Stimulated activated CD4-positive, alpha-beta T cell treated with anti-CD3 and anti-CD28 coated beads, Interleukin-15, amount 100 ng/mL, for 1 hour (primary cell): ENCODE results near the gene GPR75.

ENCODE experiments used
- DNase-seq, 2 donors: peaks; one replicate each; pipeline ENCODE4 v3.0.0-alpha.2; 2020; ENCODE audit warnings: low read depth in 1 of 2, low spot score in 1 of 2

Gene GPR75

DNA sequence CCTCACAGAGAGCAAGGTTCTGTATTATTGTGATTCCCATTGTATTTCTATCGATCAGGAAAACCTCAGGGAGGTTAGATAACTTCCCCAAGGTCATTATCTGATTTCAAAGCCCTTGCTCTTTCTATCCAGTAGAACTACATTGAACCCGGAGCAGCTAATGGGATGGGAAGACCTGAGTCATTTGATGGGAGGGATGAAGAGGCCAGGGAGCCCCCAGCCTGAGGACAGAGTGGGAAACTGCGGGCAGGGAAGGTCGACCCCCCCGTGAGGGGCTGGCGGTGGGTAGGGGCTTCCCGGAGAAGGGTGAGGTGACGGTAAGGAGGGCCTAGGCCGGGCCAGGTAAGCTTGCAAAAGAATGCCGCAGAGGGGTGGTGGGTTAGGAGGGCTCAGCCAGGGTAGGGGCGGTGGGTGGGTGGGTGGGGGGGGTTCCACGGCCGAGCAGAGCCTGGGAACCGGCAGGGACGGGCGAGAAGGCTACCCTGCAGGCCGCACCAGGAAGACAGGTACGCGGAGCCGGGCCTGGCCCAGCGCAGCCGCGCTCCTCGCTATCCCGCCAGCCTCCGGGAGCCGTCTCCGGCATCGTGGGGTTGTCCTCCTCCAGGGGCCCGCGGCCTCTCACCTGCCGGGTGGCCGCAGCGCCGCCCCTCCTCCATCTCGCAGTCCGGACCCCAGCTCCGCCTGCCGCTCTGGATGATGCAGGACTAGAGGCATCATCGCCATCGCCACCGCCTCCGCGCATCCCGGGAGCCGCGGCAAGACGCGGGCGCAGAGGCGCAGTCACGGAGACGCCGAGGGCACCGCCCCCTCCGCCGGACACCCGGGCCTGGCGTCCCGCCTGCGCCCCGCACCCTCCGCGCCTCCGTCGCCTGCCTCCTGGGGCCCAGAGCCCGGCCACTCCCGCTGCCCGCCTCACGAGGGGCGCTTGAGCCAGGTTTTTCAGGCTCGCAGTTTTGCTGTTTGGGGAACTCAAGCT, at the start of gene GPR75:
GPR75 (minus strand) TSS at position 762 of the 976 bp plus-strand sequence. CDS start 5,211 bp downstream, outside the sequence.
- no peak for DNase-seq

DNA sequence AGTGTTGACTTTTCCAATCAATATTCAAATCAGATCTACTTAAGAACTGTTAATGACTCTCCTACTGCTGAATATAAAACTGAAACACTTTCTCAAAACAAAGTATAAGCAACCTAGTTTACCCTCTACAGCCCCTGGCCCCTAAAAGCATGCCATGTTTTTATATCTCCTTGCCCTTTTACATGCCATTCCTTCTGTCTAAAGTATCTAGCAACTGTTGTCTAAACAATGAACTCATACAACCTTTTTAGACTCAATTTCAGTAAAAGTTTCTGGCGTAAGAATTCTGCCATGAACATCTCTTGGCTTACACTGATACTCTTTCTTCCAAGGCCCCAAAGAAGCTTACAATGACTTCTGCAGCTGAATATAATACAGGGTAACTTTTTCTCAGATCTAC, 47.8 kb upstream of the GPR75 start:
- no peak for DNase-seq

DNA sequence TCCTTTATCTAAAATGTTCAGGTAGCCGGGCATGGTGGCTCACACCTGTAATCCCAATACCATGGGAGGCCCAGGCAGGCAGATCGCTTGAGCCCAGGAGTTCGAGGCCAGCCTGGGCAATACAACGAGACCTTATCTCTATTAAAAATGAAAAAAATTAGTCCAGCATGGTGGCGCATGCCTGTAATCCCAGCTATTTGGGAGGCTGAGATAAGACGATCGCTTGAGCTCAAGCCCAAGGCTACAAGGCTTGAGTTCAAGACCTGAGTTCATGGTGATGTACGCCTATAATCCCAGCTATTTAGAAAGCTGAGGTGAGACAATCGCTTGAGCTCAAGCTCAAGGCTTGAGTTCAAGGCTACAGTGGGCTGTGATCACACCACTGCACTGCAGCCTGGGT, 45.6 kb upstream of the GPR75 start:
- no peak for DNase-seq

DNA sequence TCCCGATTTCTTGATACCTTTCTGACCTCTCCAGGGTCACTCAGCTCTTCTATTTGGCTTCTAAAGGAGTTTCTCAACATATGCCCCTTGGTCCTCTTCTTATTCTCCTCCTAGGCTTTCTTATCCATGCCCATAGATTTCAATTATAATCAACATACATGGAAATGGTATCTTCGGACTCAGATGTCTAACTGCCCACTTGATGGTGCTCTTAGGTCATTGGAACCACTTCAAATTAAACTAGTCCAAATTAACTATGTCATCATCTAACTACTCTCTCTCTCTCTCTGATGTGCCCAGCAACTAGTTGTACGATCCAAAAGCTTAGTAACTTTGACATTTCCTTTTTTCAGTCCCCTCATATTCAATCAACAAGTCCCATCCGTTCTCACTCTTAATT, 43.2 kb upstream of the GPR75 start:
- no peak for DNase-seq

DNA sequence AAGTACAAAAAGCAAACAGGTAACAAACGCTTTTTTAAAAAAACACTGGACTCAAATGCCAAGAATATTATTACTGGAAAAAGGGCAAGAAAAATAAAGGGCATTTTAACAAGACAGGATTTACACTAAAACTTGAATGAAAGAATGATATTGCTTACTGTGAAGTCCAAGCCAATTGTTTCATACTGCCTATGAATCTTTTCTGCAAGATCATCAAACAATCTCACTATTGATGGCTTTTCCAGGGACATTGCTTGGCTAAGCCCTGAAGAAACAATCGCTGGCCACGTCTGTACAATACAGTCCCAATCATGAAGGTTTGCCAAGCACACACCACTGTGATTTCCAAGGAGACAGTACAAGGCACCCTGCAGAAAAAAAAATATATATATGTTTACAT, 41.4 kb upstream of the GPR75 start:
- no peak for DNase-seq

DNA sequence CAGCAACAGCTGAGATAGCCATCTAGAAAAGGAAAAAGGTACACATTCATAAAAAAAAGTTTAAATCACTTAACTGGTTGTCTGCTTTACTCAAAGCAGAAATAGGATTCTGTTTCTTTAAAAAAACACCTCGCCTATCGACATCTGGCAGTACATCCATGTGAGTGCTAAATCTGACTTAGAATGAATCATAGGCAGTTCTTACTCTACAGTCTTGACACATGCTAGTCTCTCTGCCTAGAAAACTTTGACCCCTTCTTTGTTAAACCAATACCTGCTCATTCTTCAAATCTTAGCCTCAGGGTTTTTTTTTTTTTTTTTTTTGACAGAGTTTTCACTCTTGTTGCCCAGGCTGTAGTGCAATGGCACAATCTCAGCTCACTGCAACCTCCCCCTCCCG, 37.1 kb upstream of the GPR75 start:
- no peak for DNase-seq

DNA sequence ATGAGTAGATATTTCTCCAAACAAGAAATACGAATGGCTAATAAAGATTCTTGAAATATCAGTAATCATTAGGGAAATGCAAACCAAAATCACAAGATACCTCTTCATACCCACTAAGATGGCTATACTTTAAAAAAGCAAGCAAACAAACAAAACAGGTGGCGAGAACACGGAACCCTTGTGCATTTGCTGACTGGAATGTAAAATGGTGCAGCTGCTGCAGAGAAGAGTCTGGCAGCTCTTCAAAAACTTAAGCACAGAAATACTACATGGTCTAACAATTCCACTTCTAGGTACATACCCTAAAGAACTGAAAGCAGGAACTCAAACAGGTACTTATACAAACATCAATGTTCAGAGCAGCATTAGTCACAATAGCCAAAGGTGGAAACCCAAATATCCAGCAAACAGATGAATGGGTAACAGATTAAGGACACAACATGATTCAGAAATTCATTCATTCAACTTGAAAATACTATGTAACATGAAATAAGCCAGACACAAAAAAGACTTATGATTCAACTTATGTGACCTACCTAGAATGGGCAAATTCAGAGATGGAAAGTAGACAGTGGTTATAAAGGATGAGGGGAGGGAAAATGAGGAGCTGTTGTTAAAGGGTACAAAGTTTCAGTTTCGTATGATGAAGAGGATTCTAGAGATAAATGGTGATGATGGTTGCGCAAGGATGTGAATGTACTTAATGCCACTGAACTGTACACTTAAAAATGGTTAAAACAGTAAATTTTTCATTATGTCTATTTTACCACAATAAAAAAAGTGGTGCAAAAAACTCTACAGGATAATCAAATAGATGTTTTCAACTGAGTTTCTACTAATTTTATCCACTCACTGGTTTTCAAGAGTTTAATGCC, 26.9 kb upstream of the GPR75 start:
- DNase-seq = no peak

DNA sequence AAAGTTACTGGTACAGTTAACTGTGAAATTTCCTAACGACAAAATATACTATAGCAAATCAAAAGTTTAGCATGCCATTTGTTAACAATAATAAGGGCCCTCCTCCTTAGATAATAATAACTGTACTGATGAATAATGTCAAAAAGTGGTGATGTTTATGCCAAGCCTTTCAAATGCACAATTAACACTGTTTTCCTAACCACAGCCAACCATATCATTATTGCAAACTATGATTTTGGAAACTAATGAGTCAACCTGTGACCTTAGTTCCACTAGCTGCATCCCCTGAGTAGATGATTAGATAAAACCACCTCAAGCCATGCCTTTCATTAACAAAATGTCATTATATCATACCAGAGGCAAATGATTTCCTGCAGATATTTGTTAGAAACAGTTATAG, 25.1 kb upstream of the GPR75 start:
- no peak for DNase-seq

DNA sequence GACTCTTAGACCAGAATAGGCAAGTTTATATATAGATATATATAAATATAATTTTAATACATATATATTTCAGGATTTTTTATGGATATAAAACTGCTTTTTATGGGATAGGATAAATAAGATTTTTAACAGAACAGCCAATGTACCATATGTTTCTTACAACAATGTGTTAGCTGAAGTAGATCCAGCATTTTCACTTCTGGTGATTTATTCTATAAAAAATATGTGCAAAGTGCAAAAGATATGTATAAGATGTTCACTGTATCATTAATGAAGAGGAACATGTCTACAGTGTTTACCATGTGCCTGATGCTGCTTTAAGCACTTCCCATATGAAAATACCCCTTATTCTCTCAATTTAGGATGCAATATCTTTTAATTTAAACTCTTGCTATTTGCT, 22.2 kb upstream of the GPR75 start:
- DNase-seq = no peak

DNA sequence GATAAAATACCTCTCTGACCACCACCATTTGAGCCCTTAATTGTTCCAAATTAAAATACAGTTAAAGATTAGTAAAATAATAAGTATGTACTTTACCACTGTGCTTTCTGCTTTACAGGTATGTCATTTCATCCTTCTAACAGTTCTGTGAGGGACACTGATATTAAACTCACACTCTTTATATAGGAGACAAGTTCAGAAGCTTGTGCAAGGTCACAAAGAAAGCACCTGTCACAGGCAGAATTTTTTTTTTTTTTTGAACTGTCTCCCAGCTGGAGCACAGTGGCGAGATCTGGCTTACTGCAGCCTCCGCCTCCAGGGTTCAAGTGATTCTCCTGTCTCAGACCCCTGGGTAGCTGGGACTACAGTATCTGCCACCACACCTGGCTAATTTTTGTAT, 21.6 kb upstream of the GPR75 start:
- no peak for DNase-seq

DNA sequence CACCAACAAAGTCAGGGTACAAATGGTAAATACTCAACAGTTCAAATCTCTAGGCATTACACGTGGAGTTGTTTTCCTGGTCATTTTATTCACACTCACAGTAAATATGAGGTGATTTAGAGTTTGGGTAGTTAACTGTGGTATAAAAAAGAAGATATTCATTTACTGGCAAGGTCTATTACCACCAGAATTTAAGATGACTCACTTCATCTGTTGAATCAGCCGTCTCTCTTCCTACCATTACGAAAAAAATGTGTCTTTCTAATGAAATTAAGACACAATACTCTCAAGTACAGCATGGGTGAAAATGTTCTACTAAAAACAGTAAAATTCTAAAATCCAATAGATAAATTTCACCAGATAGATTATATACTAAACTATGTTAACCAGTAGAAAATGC, 21.0 kb upstream of the GPR75 start:
- DNase-seq = no peak

DNA sequence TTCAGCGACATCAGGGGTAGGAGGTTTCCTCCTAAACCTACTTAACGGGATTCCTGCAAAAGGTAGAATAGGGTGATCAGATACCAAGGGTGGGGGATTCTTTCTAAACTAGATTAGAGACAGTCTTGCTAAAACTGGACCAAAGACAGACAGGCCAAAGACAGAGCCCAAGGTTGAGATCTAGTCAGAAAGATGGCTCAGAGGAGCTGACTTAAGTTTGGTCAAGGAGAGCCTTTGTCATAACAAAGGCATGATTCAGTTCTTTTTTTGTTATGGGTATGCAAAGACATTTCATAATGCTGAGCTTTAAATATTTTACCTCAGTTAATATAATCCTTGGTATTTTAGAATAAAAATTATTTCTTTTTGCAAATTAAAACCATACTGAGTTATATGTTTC, 17.8 kb upstream of the GPR75 start:
- DNase-seq = no peak

DNA sequence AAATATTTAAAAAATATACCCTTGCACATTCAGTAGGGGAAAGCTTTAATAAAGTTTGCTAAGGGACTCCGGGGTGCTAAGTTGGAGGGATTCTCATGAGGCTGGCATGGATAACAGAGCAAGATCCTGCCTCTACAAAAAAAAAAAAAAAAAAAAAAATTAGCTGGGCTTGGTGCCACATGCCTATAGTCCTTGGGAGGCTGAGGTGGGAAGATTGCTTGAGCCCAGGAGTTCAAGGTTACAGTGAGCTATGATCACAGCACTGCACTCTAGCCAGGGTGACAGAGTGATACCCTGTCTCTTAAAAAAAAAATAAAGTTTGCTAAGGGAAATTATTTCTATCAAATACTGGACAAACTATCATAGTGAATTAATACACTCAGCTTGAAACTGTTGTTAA, 17.3 kb upstream of the GPR75 start:
- DNase-seq = no peak

DNA sequence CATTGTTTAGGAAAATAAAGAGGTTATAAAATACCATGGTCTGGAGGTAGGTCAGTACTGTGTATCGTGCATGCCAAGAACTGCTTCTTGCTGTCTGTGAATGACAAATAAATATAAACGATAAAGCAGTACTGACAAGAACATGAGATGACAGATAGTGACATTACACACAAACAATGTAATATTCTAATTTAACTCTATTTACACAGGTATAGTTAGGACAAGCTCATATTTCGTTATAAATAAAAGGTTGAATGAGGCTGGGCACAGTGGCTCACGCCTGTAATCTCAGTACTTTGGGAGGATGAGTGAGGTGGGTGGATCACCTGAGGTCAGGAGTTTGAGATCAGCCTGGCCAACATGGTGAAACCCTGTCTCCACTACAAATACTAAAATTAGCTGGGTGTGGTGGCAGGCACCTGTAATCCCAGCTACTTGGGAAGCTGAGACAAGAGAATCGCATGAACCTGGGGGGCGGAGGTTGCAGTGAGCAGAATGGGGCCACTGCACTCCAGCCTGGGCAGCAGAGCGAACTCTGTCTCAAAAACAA, 14.7 kb upstream of the GPR75 start:
- no peak for DNase-seq

DNA sequence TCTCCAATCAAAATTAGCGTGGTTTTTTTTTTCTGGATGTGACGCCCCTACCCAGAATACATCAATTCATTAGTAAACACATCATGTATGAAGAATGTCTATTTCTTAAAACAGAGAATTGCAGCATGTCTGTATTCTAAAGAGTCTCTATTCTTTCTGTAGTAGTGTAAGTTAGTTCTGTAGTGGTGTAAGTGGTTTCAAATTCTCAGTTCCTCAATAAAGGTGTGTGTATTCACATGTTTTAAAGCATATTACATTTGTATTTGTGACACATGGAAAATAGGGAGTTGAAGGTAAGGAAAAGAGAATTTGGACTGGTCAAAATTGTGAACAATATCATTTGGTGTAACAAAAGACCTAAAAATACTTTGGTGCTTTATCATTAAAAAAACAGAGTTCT, 8.0 kb upstream of the GPR75 start:
- DNase-seq = no peak

DNA sequence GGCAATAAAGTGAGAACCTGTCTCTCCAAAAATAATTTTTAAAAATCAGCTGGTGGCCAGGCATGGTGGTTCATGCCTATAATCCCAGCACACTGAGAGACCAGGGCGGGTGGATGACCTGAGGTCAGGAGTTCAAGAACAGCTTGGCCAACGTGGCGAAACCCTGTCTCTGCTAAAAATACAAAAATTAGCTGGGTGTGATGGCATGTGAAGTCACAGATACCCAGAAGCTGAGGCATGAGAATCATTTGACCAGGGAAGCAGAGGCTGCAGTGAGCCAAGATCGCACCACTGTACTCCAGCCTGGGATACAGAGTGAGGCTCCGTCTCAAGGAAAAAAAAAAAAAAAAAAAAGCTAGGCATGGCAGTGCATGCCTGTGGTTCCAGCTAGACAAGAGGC, 7.4 kb upstream of the GPR75 start:
- no peak for DNase-seq

DNA sequence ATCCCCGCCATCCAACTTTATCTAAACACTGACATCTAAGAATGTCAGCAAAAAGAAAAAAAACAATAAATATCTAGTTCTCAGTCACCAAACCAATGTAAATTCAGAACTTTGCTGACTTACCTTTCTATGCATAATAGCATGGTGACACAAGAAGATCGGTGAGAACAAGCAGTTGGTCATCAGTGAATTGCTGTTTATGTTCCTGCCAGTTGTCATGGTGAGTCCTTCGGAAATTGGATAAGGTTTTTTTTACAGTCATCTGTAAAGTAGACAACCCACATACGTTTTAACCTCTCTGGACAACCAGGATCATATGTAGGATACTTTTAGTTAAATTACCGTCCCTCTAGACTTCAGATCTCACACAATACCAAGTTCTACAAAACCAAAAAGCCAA, 6.2 kb upstream of the GPR75 start:
- no peak for DNase-seq

DNA sequence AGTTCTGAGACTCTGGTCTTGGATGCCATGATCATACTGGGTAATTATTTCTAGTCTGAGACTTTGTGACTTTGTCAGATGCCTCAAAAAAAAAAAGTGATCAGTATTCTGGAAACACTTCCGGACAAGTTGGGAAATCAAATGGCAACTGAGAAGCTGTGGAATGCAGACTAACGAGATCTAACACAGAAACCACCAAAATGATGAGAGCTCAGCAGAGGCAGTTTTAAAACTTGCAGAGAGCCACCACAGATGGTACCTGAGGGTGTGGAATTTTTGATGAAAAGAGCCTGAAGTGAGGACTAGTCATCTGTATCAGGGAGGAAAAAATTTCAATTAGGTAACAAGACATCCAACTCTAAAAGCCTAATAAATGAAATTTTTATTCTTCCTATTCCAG, 5.5 kb upstream of the GPR75 start:
- no peak for DNase-seq

DNA sequence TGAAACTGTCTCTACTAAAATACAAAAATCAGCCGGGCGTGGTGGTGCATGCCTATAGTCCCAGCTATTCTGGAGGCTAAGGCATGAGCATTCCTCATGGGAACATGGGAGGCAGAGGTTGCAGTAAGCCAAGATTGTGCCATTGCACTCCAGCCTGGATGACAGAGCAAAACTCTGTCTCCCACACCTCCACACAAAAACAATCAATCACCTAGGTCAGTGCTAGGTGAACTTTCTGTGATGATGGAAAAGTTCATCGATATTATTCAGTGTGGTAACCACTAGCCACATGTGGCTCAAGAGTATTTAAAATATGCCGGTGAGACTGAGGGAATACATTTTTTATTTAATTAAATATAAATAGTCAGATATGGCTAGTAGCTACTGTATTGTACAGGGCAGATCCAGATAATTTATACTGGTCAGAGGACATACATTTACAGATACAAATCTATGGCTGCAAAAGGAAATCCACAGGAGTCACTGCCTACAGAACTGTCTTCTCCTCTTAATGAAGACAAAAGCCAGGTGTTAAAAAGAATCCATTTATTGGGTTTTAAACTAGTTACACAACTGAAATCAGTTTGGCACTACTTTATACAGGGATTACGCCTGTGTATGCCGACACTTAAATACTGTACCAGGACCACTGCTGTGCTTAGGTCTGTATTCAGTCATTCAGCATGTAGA, 3.9 kb upstream of the GPR75 start:
- no peak for DNase-seq

DNA sequence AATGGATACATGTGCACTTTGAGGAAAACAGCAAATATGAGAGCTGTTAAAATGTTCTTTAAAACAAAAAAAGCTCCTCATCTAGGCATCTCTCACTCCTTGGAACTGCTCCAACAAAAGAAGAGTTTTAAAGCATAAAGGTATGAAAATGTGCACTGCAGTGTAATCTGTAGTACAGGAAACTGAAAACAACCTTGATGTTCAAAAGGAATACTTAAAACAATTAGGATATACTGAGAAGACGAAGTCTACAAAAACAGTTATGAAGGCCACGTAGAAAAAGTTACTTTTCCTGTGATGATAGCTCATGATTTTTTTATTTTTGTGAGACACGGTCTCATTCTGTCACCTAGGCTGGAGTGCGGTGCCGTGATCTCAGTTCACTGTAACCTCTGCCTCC, 2.1 kb upstream of the GPR75 start:
- no peak for DNase-seq

DNA sequence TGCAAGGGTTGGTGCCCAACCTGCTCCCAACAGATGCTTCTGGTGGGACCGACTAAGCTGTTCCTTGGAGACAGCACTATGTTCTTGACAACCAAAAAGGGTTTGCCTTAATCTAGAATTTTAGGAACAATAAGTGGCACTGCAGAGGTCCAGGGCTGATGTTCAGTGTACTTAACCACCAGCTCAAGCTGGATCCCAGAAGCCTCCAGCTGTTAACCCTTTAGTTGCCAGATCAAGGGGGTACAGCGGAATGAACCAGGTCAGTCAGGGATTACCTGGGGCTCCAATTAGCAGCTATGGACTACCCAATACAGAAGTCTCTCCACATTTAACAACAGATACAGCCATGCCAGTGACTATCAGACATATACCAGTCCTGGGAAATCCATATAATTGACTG, 3.5 kb downstream of the GPR75 start:
- no peak for DNase-seq
